Cardiac muscle cell (in vitro differentiated cells and primary cell): ENCODE results near the gene HLA-DQB1. TPM values are rescaled to one million over a fixed set of nuclear protein-coding genes. Genes with fewer than 3 reads are reported as not detected.
"Not testable (repeated sequence)": the region's sequence is repeated elsewhere in the genome, so short reads cannot be mapped to it uniquely, and the experiment has no call there.

ENCODE experiments used
- DNase-seq, 2 donors: peaks; one replicate each; pipeline versions ENCODE4 v3.0.0 to v3.0.0-alpha.2; 2010 to 2017; ENCODE audit warnings: low read depth in 1 of 2, low spot score in 1 of 2
- H3K27ac ChIP-seq: fragments of 200-600 bp; sonication (generic); 2 replicates; pipeline ENCODE4 v1.5.1; 2016
- H3K27me3 ChIP-seq: fragments of 200-600 bp; sonication (generic); 2 replicates; pipeline ENCODE4 v1.6.0; 2016; ENCODE audit warnings: control low read depth
- H3K36me3 ChIP-seq: fragments of 200-600 bp; sonication (generic); 2 replicates; pipeline ENCODE4 v1.5.1; 2016; ENCODE audit warnings: control low read depth
- H3K4me1 ChIP-seq: fragments of 200-600 bp; sonication (generic); 2 replicates; pipeline ENCODE4 v1.8.1; 2017; ENCODE audit warnings: low read depth, mild to moderate bottlenecking, mixed run types
- H3K4me3 ChIP-seq: fragments of 200-600 bp; sonication (generic); 2 replicates; pipeline ENCODE4 v1.5.1; 2016; ENCODE audit warnings: mild to moderate bottlenecking
- H3K9me3 ChIP-seq: fragments of 200-600 bp; sonication (generic); 2 replicates; pipeline ENCODE4 v1.5.1; 2017; ENCODE audit warnings: low read depth, mild to moderate bottlenecking, control low read depth
- polyA plus RNA-seq: library from polyadenylated mRNA; unstranded; fragments of >200 nt; fragmentation: Nextera tagmentation; extraction: Ambion mirVana; gene quantifications from 2 replicates; pipeline ENCODE4 v1.2.1, GENCODE V29; 2016
- total RNA-seq: library from RNA; depleted of rRNA; stranded (reverse); fragments of >200 nt; gene quantifications from 2 replicates; pipeline ENCODE4 v1.2.3, GENCODE V29; 2016
- TF ChIP-seq, protein P1 (sequence below): IDR thresholded peaks from 2 replicates; pipeline ENCODE4 v1.5.1; 2012; ENCODE audit warnings: low read depth, mild to moderate bottlenecking, low read length

The HLA-DQB1 gene
- total RNA-seq (0.18 and 7.2 TPM in 2 replicates), polyA plus RNA-seq (0.54 and 0.75 TPM in 2 replicates)

DNA sequence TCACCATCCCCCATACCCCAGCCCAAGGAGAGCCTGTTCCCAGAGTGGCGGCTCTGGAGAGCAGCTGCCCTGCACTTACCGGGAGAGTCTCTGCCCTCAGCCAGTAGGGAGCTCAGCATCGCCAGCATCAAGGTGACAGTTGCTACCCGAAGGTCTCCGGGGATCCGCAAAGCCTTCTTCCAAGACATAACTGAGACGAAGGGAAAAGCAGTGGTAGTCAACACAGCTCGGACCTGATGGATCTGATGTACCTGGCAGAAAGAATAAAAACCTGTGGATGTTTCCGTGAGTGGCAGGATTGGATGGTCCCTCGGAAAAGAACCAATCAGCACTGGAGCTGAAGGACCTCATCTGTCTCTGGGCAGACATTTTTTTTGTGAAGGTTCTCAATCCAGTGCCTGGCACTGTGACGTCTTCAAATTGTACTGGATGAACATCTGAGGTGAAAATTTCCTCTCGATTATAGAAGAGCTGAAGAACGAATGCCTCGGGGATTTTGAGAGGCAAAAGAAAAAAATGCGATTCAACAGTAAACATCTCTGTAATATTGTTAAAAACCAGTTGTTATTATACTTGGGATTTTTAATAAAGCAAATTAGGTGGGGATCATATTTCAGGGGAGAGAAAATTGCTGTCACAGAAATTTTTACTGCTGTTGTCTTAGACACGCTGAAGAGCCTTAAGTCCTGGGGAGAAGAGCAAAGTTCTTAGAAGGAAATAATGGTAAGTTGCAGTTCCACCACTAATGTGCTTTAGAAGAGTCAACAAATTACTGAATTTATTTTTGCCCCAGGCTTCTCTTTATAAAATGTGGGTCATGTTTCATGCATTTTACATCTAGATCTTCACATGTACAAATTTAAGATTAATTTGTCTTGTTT is at the start of gene HLA-DQB1:
Gene HLA-DQB1, minus strand, starts transcription at position 238 of the 881 bp plus-strand sequence. Its CDS starts 50 bp downstream, at position 188.
- H3K36me3 ChIP-seq = no peaks in the 10 kb centered on the region
- H3K27me3 ChIP-seq = peaks cover 31% of the 10 kb centered on the region
- H3K4me1 ChIP-seq = no peaks in the 10 kb centered on the region
- H3K9me3 ChIP-seq = no peaks in the 10 kb centered on the region
- peak; percentile 35 to 78 for DNase-seq
- TF ChIP-seq, protein P1, sequence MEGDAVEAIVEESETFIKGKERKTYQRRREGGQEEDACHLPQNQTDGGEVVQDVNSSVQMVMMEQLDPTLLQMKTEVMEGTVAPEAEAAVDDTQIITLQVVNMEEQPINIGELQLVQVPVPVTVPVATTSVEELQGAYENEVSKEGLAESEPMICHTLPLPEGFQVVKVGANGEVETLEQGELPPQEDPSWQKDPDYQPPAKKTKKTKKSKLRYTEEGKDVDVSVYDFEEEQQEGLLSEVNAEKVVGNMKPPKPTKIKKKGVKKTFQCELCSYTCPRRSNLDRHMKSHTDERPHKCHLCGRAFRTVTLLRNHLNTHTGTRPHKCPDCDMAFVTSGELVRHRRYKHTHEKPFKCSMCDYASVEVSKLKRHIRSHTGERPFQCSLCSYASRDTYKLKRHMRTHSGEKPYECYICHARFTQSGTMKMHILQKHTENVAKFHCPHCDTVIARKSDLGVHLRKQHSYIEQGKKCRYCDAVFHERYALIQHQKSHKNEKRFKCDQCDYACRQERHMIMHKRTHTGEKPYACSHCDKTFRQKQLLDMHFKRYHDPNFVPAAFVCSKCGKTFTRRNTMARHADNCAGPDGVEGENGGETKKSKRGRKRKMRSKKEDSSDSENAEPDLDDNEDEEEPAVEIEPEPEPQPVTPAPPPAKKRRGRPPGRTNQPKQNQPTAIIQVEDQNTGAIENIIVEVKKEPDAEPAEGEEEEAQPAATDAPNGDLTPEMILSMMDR = no peak
- peak within 1 kb of the TSS; percentile 28 for H3K4me3 ChIP-seq
- H3K27ac ChIP-seq = no peak within 1 kb of the TSS

DNA sequence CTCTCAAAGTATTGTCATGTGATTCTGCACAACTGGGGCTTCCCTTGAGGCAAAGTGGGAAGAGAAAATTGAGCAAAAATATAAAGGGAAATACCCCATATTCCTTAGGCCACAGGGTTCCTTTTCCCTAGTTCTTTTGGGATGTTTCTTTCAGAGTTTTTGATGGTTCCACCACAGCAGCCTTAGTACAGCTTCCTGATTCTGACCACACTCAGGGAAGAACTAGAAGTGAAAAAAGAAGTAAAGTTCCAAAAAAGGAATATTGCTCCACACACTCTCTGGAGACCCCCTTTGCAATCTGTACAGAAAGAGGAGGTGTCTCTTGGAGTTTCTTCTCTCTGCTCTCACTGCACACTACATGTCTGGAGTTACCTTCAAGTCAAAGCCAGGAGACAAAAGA is 46.8 kb upstream of the HLA-DQB1 start:
- no peak overlapping the region for H3K4me3 ChIP-seq
- H3K9me3 ChIP-seq = no peaks in the 10 kb centered on the region
- no peak overlapping the region for H3K27ac ChIP-seq
- TF ChIP-seq, protein P1 = no peak
- no peaks in the 10 kb centered on the region for H3K27me3 ChIP-seq
- DNase-seq = no peak
- no peaks in the 10 kb centered on the region for H3K4me1 ChIP-seq
- no peaks in the 10 kb centered on the region for H3K36me3 ChIP-seq

DNA sequence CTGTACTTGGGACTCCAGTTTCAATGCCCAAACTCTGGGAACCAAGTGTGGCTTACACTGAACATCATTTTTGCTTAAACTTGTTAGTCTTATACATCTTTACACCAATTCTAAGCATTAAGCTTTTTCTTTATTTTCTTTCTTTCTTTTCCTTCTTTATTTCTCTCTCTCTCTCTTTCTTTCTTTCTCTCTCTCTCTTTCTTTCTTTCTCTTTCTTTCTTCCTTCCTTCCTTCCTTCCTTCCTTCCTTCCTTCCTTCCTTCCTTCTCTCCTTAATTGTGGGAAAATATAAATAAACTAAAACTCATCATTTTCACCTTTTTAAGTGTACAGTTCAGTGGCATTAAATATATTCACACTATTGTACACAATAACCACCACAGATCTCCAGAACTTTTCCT is 43.2 kb upstream of the HLA-DQB1 start:
- no peak for DNase-seq
- Histone ChIP-seq H3K27ac (no peak overlapping the region), H3K36me3 (no peaks in the 10 kb centered on the region), H3K4me3 (no peak overlapping the region), H3K9me3 (no peaks in the 10 kb centered on the region), H3K27me3 (no peaks in the 10 kb centered on the region), H3K4me1 (no peaks in the 10 kb centered on the region)
- TF ChIP-seq, protein P1 = no peak

DNA sequence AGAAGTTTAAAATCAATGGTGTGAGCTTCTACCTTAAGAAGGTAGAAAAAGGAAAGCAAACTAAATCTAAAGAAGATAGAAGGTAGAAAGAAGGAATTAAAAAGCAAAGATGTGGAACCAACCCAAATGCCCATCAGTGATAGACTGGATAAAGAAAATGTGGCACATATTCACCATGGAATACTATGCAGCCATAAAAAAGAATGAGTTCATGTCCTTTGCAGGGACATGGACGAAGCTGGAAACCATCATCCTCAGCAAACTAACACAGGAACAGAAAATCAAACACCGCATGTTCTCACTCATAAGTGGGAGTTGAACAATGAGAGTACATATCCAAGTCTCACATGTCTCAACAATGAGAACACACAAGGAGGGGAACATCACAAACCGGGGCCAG is 38.7 kb upstream of the HLA-DQB1 start:
- H3K36me3 ChIP-seq, H3K4me1 ChIP-seq, DNase-seq, H3K27me3 ChIP-seq, H3K4me3 ChIP-seq, H3K27ac ChIP-seq, H3K9me3 ChIP-seq: not testable (repeated sequence)

DNA sequence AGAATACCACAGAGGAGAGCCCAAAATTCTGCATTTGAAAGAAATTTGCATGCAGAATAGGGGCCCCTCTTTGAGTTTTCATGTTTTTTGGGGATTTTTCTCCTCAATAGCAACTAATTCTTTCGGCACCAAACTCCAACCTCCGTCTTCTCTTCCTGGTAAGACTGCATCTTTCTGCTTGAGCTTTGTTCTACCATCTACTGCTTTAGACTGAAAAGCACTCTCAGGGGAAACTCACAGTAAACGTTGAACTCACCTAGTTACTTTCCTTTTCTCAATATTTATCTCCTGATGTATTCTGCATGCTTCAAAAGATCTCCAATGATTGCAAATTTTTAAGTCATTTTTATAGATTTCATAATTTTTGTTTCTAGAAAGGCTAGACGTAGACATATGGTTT is 36.9 kb upstream of the HLA-DQB1 start:
- Histone ChIP-seq H3K36me3 (no peaks in the 10 kb centered on the region), H3K4me3 (no peak overlapping the region), H3K27ac (no peak overlapping the region), H3K4me1 (no peaks in the 10 kb centered on the region), H3K9me3 (no peaks in the 10 kb centered on the region), H3K27me3 (no peaks in the 10 kb centered on the region)
- TF ChIP-seq, protein P1 = no peak
- DNase-seq = no peak

DNA sequence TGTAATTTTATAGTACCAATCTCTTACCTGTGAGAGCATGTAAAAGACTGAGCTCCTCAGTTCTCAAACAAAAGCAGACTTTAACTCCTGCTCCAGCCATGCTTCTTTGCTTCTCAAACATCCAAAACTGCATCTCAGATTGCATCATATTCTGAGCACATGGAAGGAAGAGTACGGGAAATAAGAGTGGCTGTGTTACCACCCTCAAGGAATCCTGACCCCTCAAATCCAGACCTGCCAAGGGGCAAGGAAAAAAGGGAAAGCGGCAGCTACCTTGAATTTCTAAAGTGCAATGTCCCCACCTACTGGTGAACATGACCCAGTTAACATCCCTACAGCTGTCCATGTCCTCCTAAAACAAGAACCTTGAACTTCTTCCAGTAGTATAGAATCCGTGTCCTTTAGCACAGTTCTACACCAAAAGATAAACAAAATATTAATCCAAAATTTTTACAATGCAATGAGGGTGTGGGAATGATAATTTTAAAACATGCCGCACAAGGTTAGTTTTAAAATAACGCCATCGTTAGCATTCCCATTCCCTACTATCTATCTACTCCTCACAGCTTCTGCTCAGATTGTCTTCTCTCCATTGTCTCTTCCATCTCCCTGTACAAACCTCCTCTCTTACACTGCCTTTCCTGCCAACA is 34.1 kb upstream of the HLA-DQB1 start:
- no peak overlapping the region for H3K4me3 ChIP-seq
- TF ChIP-seq, protein P1 = peak; percentile 75
- H3K9me3 ChIP-seq = no peaks in the 10 kb centered on the region
- H3K36me3 ChIP-seq = no peaks in the 10 kb centered on the region
- DNase-seq = peak; percentile 75 to 81
- no peak overlapping the region for H3K27ac ChIP-seq
- H3K27me3 ChIP-seq = no peaks in the 10 kb centered on the region
- H3K4me1 ChIP-seq = no peaks in the 10 kb centered on the region
